Neuronal stem cell (in vitro differentiated cells): ENCODE measurements around the gene ATP5F1D.

Source experiments
- DNase-seq: peaks from one replicate; pipeline ENCODE4 v3.0.0-alpha.2; 2013; ENCODE audit warnings: low spot score
- H2AFZ ChIP-seq: one replicate; pipeline ENCODE4 v1.6.1; 2013; ENCODE audit warnings: mild to moderate bottlenecking, low read length, inconsistent platforms
- H2AK5ac ChIP-seq: 2 replicates; pipeline ENCODE4 v1.6.1; 2013; ENCODE audit warnings: low read depth, mild to moderate bottlenecking, inconsistent platforms, low read length, moderate library complexity, mixed read lengths
- H2BK120ac ChIP-seq: 2 replicates; pipeline ENCODE4 v1.6.1; 2013; ENCODE audit warnings: low read depth, mild to moderate bottlenecking, inconsistent platforms, low read length, moderate library complexity, mixed read lengths
- H2BK12ac ChIP-seq: one replicate; pipeline ENCODE4 v1.6.1; 2013; ENCODE audit warnings: low read length, inconsistent platforms
- H2BK15ac ChIP-seq: 2 replicates; pipeline ENCODE4 v1.6.1; 2013; ENCODE audit warnings: mild to moderate bottlenecking, low read length, inconsistent platforms, mixed read lengths
- H2BK5ac ChIP-seq: one replicate; pipeline ENCODE4 v1.6.1; 2013; ENCODE audit warnings: inconsistent platforms, mild to moderate bottlenecking, low read length, moderate library complexity
- H3K14ac ChIP-seq: one replicate; pipeline ENCODE4 v1.6.1; 2013; ENCODE audit warnings: low read length, inconsistent platforms
- H3K18ac ChIP-seq: 2 replicates; pipeline ENCODE4 v1.6.1; 2013; ENCODE audit warnings: low read length, inconsistent platforms
- H3K23ac ChIP-seq: 2 replicates; pipeline ENCODE4 v1.6.1; 2013; ENCODE audit warnings: low read depth, mild to moderate bottlenecking, mixed read lengths, low read length, inconsistent platforms; ENCODE audit not compliant: poor library complexity
- H3K27ac ChIP-seq: replicated peaks from 3 replicates; pipeline ENCODE4 v1.5.1; 2013; ENCODE audit warnings: low read length, inconsistent platforms
- H3K27me3 ChIP-seq, 3 experiments: 2 replicates each; pipeline ENCODE4 v1.6.1; 2013; ENCODE audit warnings: low read length in 3 of 3, mild to moderate bottlenecking in 2 of 3, inconsistent platforms in 1 of 3, low read depth in 1 of 3, mixed read lengths in 1 of 3, moderate library complexity in 1 of 3; ENCODE audit not compliant: control insufficient read depth in 3 of 3, insufficient read depth in 3 of 3
- H3K36me3 ChIP-seq, 2 donors: replicated peaks in 1 of 2; 2 replicates each; pipeline ENCODE4 v1.6.1; 2013; ENCODE audit warnings: low read length in 2 of 2; ENCODE audit not compliant: control insufficient read depth in 2 of 2, insufficient read depth in 2 of 2
- H3K4ac ChIP-seq: 2 replicates; pipeline ENCODE4 v1.6.1; 2013; ENCODE audit warnings: inconsistent platforms, mild to moderate bottlenecking, low read length, moderate library complexity
- H3K4me1 ChIP-seq, 2 donors: 1 replicate in 1 of 2; 2 replicates in 1 of 2; pipeline ENCODE4 v1.6.1; 2013; ENCODE audit warnings: low read length in 2 of 2, low read depth in 1 of 2; ENCODE audit not compliant: control insufficient read depth in 2 of 2, insufficient read depth in 1 of 2
- H3K4me2 ChIP-seq: one replicate; pipeline ENCODE4 v1.6.1; 2013; ENCODE audit warnings: mild to moderate bottlenecking, low read length, inconsistent platforms; ENCODE audit not compliant: insufficient read depth, poor library complexity, severe bottlenecking
- H3K4me3 ChIP-seq, 2 donors: 2 replicates each; pipeline ENCODE4 v1.5.1; 2013; ENCODE audit warnings: low read length in 2 of 2, mild to moderate bottlenecking in 2 of 2, inconsistent platforms in 1 of 2, moderate library complexity in 1 of 2
- H3K79me1 ChIP-seq: one replicate; pipeline ENCODE4 v1.6.1; 2013; ENCODE audit warnings: low read depth, mild to moderate bottlenecking, inconsistent platforms, low read length, moderate library complexity
- H3K9ac ChIP-seq: one replicate; pipeline ENCODE4 v1.6.1; 2013; ENCODE audit warnings: mild to moderate bottlenecking, low read depth, low read length, inconsistent platforms; ENCODE audit not compliant: poor library complexity
- H3K9me3 ChIP-seq, 2 donors: replicated peaks in 1 of 2; 2 replicates each; pipeline versions ENCODE3 to v1.6.1; 2013; ENCODE audit warnings: low read length in 2 of 2, mild to moderate bottlenecking in 2 of 2, inconsistent platforms in 1 of 2, low read depth in 1 of 2, mixed read lengths in 1 of 2, moderate library complexity in 1 of 2; ENCODE audit not compliant: control insufficient read depth in 2 of 2, insufficient read depth in 1 of 2
- H4K8ac ChIP-seq: one replicate; pipeline ENCODE4 v1.6.1; 2013; ENCODE audit warnings: low read depth, mild to moderate bottlenecking, inconsistent platforms, low read length, moderate library complexity
- H4K91ac ChIP-seq: one replicate; pipeline ENCODE4 v1.6.1; 2013; ENCODE audit warnings: low read length, low read depth, mild to moderate bottlenecking, inconsistent platforms; ENCODE audit not compliant: poor library complexity
- WGBS, 2 donors: extraction: QIAGEN DNeasy Blood & Tissue Kit; methylation state at CpG; one replicate each; pipeline ENCODE4 v1.1.7; 2013; ENCODE audit warnings: missing lambda C conversion rate in 2 of 2, mixed read lengths in 1 of 2; ENCODE audit not compliant: insufficient read length in 2 of 2, insufficient replicate concordance in 1 of 2; ENCODE audit errors: extremely low coverage in 2 of 2; 5-methylcytosine and 5-hydroxymethylcytosine counted together

The ATP5F1D gene

GRCh38 chr19:1236576-1236975 lies 5.0 kb upstream of the ATP5F1D start:
- H3K18ac ChIP-seq = peak overlapping the region; percentile 99
- peak overlapping the region; percentile 92 for H2BK15ac ChIP-seq
- H2BK12ac ChIP-seq = peak overlapping the region; percentile 97
- peak overlapping the region; percentile 93 for H2BK5ac ChIP-seq
- H3K23ac ChIP-seq = peak overlapping the region; percentile 85
- H3K27ac ChIP-seq = peak overlapping the region; percentile 68
- peak overlapping the region; percentile 100 for H4K8ac ChIP-seq
- H3K14ac ChIP-seq = peak overlapping the region; percentile 89
- H3K4me2 ChIP-seq = peak overlapping the region; percentile 86
- no peak overlapping the region for H4K91ac ChIP-seq
- H3K9me3 ChIP-seq = no peaks in the 10 kb centered on the region
- peaks cover 22 to 24% of the 10 kb centered on the region in 2 donors for H3K4me1 ChIP-seq
- peaks cover 36% of the 10 kb centered on the region for H3K79me1 ChIP-seq
- H3K4ac ChIP-seq = peak overlapping the region; percentile 100
- peak overlapping the region; percentile 100 for H2AK5ac ChIP-seq
- no CpG with 5 or more reads among the region's 42 CpGs for WGBS, 2 donors
- peaks cover 33 to 43% of the 10 kb centered on the region in 2 donors for H3K36me3 ChIP-seq
- peak overlapping the region; percentile 94 for H2BK120ac ChIP-seq
- H3K27me3 ChIP-seq = no peaks in the 10 kb centered on the region
- H3K9ac ChIP-seq = peak overlapping the region; percentile 99
- no peak for DNase-seq
- peak overlapping the region; percentile 69 to 96 for H3K4me3 ChIP-seq
- peak overlapping the region; percentile 58 for H2AFZ ChIP-seq

- Histone ChIP-seq H3K4ac (peak overlapping the region; percentile 84), H3K27me3 (no peaks in the 10 kb centered on the region), H4K8ac (no peak overlapping the region), H3K79me1 (peaks cover 32% of the 10 kb centered on the region), H2AK5ac (peak overlapping the region; percentile 94), H2BK12ac (peak overlapping the region; percentile 41), H3K9ac (peak overlapping the region; percentile 99), H2BK5ac (peak overlapping the region; percentile 90), H3K9me3 (no peaks in the 10 kb centered on the region), H3K4me1 (peaks cover 24 to 25% of the 10 kb centered on the region in 2 donors), H3K18ac (peak overlapping the region; percentile 99), H3K23ac (peak overlapping the region; percentile 85), H3K4me3 (peak overlapping the region; percentile 69 to 96), H2BK15ac (peak overlapping the region; percentile 67), H2BK120ac (peak overlapping the region; percentile 72), H3K36me3 (peaks cover 30 to 38% of the 10 kb centered on the region in 2 donors), H3K4me2 (peak overlapping the region; percentile 86), H3K14ac (peak overlapping the region; percentile 71), H3K27ac (peak overlapping the region; percentile 59), H2AFZ (peak overlapping the region; percentile 58), H4K91ac (no peak overlapping the region)
- no peak for DNase-seq
- WGBS, 2 donors = no CpG with 5 or more reads among the region's 60 CpGs
Observed at GRCh38 chr19:1237027-1237659, 4.4 kb upstream of the ATP5F1D start.

GRCh38 chr19:1237754-1238368 lies 3.7 kb upstream of the ATP5F1D start, which contains the start of gene CBARP:
Gene CBARP (minus strand): TSS chr19:1238005. CDS start chr19:1236100, 1,905 bp downstream.
- H3K4me1 ChIP-seq = peaks cover 27 to 30% of the 10 kb centered on the region in 2 donors
- H2AFZ ChIP-seq = peak within 1 kb of the TSS; percentile 86
- no peak within 1 kb of the TSS for H4K8ac ChIP-seq
- peaks cover 28 to 31% of the 10 kb centered on the region in 2 donors for H3K36me3 ChIP-seq
- H3K18ac ChIP-seq = peak within 1 kb of the TSS; percentile 99
- WGBS, 2 donors = no CpG with 5 or more reads among the region's 87 CpGs
- H2BK5ac ChIP-seq = peak within 1 kb of the TSS; percentile 90
- H4K91ac ChIP-seq = peak within 1 kb of the TSS; percentile 85
- peak within 1 kb of the TSS; percentile 71 for H3K14ac ChIP-seq
- H2AK5ac ChIP-seq = peak within 1 kb of the TSS; percentile 100
- no peaks in the 10 kb centered on the region for H3K9me3 ChIP-seq
- no peak for DNase-seq
- H3K9ac ChIP-seq = peak within 1 kb of the TSS; percentile 99
- peak within 1 kb of the TSS; percentile 86 for H3K4me2 ChIP-seq
- H2BK15ac ChIP-seq = peak within 1 kb of the TSS; percentile 76
- peak within 1 kb of the TSS; percentile 67 for H3K27ac ChIP-seq
- peaks cover 35% of the 10 kb centered on the region for H3K79me1 ChIP-seq
- H3K4me3 ChIP-seq = peak within 1 kb of the TSS; percentile 69 to 96
- H2BK12ac ChIP-seq = peak within 1 kb of the TSS; percentile 99
- H2BK120ac ChIP-seq = peak within 1 kb of the TSS; percentile 94
- H3K27me3 ChIP-seq = no peaks in the 10 kb centered on the region
- peak within 1 kb of the TSS; percentile 98 for H3K23ac ChIP-seq
- peak within 1 kb of the TSS; percentile 84 for H3K4ac ChIP-seq
